GM18520 (cell line): Measurements from ENCODE around the gene DNAH6.
"Not testable (repeated sequence)": the region's sequence is repeated elsewhere in the genome, so short reads cannot be mapped to it uniquely, and the experiment has no call there.

Source experiments
- ATAC-seq: cut with Tn5 transposase; IDR thresholded peaks from one replicate; pipeline ENCODE4 v1.9.1; 2021; ENCODE audit not compliant: unreplicated experiment

DNAH6 gene, protein sequence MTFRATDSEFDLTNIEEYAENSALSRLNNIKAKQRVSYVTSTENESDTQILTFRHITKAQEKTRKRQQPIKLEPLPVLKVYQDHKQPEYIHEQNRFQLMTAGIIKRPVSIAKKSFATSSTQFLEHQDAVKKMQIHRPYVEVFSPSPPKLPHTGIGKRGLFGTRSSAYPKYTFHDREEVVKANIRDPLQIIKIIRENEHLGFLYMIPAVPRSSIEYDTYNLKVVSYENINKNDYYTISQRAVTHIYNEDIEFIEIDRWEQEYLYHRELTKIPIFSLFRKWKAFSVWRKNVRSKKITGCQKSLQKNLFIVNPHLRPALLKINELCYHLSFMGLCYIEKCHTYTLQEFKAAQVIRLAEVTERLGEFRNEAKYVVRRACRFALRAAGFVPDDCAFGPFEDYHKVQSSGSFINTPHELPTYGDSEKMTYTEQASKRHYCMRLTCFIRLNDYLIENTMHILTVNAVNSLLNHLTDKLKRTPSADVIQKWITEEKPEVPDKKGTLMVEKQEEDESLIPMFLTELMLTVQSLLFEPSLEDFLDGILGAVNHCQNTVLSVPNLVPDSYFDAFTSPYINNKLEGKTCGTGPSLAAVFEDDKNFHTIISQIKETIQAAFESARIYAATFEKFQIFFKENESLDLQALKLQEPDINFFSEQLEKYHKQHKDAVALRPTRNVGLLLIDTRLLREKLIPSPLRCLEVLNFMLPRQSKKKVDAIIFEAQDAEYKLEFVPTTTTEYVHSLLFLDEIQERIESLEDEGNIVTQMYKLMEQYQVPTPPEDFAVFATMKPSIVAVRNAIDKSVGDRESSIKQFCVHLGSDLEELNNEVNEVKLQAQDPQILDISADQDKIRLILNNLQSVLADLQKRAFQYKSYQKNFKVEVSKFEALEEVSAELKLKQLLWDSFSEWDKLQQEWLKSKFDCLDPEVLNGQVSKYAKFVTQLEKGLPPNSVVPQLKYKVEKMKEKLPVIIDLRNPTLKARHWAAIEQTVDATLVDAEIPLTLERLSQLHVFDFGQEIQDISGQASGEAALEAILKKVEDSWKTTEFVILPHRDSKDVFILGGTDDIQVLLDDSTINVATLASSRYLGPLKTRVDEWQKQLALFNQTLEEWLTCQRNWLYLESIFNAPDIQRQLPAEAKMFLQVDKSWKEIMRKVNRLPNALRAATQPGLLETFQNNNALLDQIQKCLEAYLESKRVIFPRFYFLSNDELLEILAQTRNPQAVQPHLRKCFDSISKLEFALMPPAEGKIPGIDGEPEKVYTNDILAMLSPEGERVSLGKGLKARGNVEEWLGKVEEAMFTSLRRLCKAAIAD (N-terminal part only)

DNA sequence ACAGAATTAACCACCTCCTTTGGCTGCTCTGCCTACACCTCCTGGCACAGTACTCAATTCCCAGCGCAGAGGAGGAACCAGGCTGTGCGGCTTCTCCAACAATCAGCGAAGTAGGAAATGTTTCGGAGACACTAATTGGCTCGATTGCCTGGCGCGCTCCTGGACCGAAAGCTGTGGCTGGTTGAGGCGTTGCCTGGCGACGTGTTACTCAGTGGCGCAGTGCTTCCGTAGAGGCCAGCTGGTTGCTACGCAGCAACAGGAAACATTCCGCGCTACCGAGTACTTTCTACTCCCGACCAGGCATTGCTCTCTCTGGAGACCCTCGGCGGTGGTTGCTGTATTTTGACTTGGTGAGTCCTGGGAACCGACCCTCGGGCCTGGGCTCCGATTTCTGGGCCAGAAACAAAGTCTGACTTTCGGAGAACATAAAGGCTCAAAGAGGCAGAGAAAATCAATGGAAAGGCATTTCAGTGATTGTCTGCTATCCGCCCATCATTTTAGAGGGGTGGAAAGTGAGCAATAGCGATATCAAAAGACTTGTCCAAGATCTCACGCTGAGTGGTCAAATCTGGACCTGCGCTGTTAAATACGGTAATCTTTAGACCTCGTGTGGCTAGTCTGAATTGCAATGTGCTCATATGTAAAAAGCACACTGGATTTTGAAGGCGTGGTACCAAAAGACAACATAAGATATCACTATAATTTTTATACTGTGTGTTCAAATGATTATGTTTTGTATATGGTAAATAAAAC, at the start of gene DNAH6:
Gene DNAH6, plus strand, starts transcription at position 265 of the 753 bp plus-strand sequence. CDS start 1,329 bp downstream, outside the sequence.
- peak; percentile 97 for ATAC-seq

DNA sequence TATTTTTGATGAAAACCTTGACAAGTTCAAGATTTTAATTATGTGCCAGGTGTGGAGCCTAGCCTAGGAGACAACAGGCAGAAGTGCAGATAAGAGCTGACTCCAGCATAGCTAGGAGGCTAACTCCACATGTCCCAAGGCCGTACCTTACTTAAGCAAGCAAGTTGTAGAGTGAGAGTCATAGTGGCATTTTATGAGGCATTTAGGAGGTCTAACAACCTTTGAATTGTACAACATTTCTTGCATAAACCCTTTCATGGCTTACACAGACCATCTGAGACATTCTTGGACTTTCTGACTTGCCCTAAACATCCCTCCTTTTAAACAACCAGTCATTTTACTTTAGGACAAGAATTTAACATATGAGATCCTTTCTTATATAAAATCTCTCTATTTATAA, 48.9 kb upstream of the DNAH6 start:
- no peak for ATAC-seq

DNA sequence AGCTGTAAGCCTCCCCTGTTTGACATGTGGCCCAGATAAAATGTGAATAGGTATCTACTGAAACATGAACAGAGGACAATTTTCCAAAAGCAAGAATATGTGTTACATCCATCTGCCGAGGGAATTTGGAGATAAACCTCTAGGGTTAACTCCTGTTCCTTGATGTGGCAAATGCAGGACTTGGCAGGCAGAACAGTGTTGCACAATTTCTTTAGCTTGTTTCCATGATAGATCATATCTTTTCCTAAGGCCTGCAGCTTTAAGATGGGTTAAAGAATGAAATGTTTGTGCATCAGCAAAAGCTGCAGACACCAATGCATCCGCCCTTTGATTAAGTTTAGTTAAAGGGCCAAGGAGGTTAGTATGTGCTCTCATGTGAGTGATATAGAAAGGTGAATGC, 43.9 kb upstream of the DNAH6 start:
- ATAC-seq = not testable (repeated sequence)

DNA sequence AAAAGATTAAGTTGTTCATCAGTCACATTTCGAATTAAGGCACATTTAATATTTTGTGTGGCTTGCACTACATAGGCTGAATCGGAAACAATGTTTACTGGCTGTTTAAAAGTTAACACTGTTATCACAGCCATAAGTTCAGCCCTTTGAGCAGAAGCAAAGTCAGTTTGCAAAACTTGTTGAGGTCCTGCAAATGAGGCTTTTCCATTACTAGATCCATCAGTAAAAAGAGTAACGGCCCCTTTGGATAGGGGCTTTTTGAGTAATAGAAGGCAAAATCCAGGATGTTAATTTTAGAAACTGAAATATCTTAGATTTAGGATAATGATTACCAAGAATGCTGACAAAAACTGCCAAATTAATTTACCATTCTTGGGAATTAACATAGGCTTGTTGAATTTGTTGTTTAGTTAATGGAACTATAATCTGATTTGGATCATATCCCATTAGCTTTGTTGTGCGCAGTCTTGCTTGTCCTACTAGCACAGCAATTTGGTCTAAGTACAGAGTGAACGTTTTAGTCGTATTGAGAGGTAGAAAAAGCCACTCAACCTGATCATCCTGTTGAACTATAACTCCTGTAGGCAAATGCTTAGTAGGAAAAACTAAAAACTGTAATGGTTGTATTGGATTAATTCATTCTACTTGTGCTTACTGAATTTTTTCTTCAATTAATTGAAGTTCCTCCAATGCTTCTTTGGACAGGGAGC, 43.3 kb upstream of the DNAH6 start:
- no peak for ATAC-seq

DNA sequence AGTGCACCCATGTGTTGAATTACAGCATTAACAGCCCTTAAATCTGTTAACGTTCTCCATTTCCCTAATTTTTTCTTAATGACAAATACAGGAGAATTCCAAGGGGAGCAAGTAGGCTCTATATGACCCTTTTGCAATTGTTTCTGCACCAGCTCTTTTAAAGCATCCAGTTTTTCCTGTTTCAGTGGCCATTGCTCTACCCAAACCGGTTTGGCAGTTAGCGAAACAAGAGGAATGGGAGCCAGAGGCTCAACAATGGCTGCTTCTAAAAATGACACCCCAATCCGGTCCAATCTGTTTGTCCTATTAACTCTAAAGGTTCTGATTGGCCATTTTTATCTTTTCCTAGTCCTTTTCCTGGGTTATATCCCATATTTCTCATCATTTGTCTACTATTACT, 42.1 kb upstream of the DNAH6 start:
- no peak for ATAC-seq

DNA sequence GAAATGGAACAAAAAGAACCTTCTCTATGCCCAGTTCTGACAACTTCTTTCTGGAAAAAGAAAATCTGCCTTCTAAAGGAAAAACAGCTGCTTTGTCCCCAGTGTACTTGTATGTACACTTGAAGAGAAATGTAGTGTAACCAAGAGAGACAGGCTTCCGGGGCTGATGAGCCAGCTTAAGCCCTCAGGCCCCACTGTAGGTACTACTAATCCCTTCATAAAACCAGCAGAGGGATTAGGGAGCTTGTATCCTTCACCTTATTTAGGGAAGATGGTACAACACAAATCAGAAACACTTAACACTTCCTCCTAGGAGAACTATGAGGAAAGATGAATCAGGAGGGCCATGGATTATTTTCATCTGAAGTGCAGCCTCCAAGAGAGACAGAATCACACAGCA, 38.4 kb upstream of the DNAH6 start:
- no peak for ATAC-seq

DNA sequence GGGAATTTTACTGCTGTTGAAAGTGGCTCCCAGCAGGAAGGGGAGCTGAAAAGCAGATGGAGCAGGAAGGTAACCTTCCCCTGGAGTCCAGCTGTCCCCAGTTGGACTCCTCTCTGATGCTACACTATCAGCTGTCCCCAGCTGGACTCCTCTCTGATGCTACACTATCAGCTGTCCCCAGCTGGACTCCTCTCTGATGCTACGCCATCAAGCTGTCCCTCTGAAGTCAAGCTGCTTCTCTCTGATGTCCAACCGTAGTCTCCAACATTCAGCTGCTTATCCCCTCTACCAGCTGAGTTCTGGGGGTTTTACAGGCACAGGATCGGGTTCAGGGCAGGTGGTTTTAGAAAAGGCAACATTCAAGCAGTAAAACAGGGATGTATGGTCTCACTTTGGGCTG, 37.4 kb upstream of the DNAH6 start:
- no peak for ATAC-seq

DNA sequence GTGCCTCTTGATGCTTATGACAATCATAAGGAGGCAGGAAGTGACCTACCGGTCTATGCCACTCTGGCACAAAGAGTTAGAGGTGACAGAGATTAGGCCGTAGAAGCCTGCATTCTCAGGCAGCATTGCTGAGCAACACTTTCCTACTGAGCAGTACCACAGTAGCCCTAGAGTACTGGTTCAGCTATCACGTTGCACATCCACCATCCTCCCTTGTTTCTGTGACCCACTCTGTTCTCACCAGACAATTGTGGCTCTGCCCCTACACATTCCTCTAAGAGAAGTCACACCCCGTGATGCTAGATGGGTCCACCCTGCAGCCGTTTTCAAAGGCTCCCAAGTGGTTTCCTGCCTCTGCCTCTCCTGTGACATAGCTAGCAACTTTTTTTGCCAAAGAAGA, 34.6 kb upstream of the DNAH6 start:
- no peak for ATAC-seq

DNA sequence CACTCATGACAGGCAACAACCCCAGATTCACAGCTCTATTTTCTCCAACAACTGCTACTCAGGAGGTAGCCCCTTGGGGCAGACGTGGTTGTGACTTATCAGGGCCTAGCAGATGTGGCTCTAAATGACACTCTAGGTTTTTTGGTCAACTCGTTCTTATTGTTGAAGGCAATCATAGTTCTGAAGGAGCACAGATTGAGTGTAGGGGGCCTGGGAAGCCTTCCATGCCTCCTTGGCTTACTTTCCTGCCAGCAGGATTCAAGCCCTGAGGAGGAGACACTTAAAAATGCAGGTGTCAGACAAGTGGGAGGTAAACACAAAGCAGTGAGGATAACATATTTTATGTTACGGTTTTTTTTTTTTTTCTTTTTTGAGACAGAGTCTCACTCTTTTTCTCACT, 33.7 kb upstream of the DNAH6 start:
- ATAC-seq = no peak

DNA sequence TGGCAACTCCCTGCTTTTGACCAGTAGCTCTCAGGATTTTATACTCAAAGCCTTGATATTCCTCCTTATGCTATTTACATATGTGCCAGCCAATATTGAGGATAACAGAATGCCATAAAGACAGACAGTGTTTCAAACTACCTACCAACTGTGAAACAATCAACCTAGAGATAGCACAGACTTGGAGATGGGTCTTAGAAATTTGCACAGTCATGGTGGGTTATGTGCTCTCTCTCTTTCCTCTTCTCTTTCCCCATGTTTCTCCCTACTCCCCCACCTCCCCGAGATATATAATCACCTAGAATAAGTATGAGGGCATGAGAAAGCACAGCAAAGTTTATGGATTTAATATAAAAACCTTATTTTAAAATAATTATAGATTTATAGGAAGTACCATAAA, 33.0 kb upstream of the DNAH6 start:
- ATAC-seq = no peak

DNA sequence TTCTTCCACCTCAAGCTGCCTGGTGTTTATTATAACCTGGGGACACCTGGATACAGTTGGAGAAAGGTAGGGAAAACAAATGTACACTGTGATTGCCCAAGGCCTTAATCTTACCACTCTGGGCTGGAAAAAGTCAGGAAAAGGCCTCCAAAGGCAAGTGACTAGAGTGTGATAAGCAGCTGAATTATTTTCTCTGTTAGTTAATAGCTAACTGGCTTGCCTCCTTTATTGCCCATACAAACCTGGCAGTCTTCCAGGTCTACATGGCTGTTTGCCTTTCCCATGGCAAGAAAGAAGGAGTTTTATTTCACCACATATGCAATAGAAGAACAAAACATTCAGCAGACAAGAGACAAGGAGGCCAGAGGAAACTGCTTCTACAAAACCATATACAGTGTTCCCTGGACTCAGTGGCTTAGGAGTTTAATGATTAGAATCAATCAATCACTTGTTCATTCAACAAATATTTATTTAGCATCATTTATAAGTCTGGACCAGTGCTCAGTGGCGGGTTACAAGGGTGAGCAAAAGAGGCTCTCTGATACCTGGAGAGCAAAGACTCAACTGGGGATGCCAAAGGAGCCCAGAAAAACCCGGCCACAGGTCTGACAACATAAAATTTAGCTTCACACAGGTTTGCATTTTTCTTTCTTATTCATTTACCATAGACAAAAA, 29.7 kb upstream of the DNAH6 start:
- ATAC-seq = no peak

DNA sequence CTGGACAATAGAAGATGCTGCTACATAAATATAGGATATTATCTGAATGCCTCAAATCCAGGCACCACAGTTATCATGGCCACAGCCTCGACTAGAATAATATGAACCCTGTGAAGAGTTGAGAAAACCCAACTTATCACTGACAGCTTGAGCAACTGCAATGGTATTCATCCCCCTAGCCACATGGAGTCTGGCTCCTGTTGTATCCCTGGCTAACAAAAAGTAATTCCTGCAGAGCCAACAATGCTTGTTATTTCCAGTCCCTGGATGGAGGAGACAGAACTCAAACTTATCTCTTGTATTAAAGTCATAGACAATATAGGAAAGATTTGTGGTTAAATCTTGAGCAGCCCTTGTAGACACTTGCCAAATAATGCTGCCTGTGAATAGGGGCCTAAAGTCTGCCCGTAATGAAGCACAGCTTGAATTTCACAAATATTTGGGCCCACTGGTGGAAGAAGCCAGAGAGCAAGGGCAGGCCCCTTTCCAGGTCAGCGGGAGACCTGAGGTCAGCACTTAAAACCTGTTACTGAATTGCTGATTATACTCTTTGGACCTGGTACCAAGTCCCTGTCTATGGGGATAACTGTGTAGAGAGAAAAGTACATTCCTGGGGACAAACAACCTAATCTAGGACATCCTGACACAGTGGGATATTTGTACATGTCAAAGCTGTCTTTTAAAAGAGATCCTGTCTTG, 28.9 kb upstream of the DNAH6 start:
- no peak for ATAC-seq

DNA sequence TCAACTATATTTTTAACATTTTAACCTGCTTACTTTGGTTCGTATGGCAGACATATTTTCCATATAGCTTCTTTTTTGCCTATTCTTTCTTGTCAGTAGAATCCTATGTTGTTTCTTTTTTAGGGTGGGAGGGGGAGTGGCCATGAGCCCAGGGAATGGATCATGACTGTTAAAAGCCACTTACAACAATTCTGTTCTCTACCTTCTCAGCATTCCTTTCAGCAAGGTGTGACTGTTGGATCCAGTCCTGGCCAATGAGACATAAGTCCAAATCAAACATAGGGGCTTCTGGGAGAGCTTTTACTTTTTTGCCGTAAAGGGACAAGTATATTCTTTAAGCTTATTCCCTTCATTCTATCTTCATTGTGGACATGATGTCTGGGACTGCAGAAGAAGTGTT, 25.0 kb upstream of the DNAH6 start:
- ATAC-seq = no peak

DNA sequence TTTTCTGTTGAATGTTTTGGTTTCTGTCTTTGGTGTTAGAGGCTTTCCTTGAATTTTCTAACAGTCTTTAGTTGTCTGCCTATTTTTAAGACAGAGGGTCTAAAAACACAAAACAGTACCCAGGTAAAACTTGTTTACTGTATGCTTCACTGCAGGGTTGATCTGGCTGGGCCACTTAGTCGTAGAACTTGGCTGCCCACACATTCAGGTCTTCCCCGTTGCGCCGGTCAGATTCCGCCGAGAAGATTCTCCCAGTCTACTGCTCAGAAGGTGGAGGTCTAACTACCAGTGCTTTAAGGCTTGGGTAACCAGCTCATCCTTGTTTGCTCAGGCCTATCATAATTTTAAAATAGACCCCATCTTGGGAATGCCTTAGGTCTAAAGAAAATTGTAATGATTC, 24.6 kb upstream of the DNAH6 start:
- ATAC-seq = no peak

DNA sequence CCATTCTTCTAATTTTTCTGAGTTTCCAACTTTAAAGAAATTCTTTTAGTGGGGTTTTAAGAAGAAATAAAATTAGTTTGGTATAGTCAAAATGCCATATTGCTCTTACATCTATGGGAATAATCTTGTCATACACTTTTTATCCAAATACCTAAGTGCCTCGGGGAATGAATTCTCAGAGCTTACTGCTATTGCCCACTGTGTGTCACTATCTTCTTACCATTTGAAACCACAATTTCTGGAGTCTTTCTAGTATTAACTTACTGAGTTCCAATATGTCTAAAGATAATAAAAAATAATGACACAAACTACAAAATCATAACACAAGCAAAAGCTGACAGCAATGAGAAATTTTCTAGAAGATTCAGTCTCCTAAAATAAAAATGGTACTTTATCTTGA, 23.7 kb upstream of the DNAH6 start:
- no peak for ATAC-seq

DNA sequence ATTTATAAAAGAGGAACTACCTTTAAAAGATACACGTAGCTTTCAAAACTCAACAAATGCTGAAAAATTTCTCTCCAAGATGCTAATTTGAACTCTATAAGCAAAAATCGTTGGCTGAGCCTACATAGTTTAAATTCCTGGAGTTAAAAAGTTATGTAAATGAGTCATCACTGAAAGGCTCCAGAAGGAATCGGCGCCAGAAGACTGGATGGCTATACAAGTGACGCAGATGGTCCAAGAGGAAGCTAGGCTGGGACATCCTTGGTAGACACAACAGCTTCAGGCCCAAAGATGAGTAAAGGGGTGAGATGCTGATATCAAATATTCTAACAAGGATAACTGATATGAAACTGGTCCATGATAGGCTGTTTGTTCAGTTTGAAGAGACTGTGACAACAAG, 22.8 kb upstream of the DNAH6 start:
- no peak for ATAC-seq

DNA sequence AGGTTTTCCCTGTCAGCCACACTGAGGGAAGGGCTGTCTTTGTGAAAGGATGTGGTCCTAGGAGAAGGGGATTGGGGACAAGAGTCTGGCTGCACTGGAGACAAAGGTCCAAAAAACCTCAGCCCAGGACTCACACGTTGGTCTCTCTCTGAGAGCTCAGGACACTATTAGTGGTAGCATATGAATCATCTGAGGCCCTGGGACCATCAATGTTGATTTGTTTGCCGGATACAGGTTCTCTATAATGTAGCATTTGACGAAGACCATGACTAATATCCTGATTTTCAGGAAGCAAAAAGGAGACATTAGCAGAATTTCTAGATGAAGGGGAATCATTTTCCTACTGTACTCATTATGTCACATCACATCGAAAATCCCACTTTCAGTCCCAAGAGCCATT, 22.2 kb upstream of the DNAH6 start:
- ATAC-seq = no peak

DNA sequence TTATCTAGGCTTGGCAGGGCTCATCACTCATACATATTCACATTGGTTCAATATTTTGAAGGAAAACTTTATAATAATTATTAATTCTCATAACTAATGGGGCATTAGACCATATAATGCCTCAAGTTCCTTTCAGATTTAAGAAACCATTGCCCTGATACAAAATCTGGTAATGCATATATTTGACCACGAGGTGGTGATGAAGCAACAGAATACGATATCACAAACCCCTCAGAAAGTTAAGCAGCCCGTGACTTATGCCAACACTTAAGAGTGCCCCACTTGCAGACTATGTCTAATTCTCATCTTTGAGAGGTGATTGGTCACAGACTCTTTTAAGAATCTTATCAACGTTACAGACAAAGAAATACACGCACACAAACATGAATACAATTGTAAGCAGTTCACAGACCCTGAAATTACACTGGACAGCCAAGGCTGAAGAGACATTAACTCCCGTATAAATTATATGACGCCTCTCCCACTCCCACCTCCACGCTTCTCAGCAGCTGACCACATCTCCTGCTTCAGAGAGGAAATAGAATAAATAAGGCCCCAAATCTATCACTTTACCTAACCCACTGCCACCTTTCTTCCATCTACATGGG, 20.7 kb upstream of the DNAH6 start:
- ATAC-seq = peak; percentile 68
